Endothelial cell of umbilical vein (primary cell): ENCODE results near the gene SPRED3.

Source experiments
- EZH2 ChIP-seq: IDR thresholded peaks from 2 replicates; pipeline ENCODE4 v1.6.1; 2012; ENCODE audit warnings: borderline replicate concordance, low read depth, mild to moderate bottlenecking, moderate library complexity, low read length, inconsistent platforms; ENCODE audit not compliant: severe bottlenecking
- GATA2 ChIP-seq: IDR thresholded peaks from 2 replicates; pipeline ENCODE4 v1.7.0; 2011; ENCODE audit warnings: low read depth, mild to moderate bottlenecking, moderate library complexity, mixed read lengths, low read length; ENCODE audit not compliant: insufficient read length, insufficient read depth
- JUN ChIP-seq: IDR thresholded peaks from 2 replicates; pipeline ENCODE4 v1.6.1; 2011; ENCODE audit warnings: borderline replicate concordance, low read depth; ENCODE audit not compliant: insufficient read length, insufficient read depth
- POLR2A ChIP-seq: IDR thresholded peaks from 2 replicates; pipeline ENCODE4 v1.6.1; 2012; ENCODE audit warnings: low read depth, mild to moderate bottlenecking, control low read depth, low read length
- POLR2AphosphoS5 ChIP-seq: IDR thresholded peaks from 2 replicates; pipeline ENCODE4 v1.6.1; 2012; ENCODE audit warnings: low read depth, mild to moderate bottlenecking, control low read depth, low read length, moderate library complexity; ENCODE audit not compliant: insufficient read depth
- TF ChIP-seq, protein P1 (sequence below), 2 donors: IDR thresholded peaks; 1 replicate in 1 of 2; 2 replicates in 1 of 2; pipeline ENCODE4 v1.5.1; 2011; ENCODE audit warnings: low read length in 2 of 2, mild to moderate bottlenecking in 2 of 2, moderate library complexity in 2 of 2, control low read depth in 1 of 2, inconsistent platforms in 1 of 2, low read depth in 1 of 2; ENCODE audit not compliant: insufficient read depth in 1 of 2; ENCODE audit errors: extremely low read depth in 1 of 2
- TF ChIP-seq, protein P2 (sequence below): IDR thresholded peaks from 2 replicates; pipeline ENCODE4 v1.6.1; 2011; ENCODE audit not compliant: insufficient read depth, insufficient read length

DNA sequence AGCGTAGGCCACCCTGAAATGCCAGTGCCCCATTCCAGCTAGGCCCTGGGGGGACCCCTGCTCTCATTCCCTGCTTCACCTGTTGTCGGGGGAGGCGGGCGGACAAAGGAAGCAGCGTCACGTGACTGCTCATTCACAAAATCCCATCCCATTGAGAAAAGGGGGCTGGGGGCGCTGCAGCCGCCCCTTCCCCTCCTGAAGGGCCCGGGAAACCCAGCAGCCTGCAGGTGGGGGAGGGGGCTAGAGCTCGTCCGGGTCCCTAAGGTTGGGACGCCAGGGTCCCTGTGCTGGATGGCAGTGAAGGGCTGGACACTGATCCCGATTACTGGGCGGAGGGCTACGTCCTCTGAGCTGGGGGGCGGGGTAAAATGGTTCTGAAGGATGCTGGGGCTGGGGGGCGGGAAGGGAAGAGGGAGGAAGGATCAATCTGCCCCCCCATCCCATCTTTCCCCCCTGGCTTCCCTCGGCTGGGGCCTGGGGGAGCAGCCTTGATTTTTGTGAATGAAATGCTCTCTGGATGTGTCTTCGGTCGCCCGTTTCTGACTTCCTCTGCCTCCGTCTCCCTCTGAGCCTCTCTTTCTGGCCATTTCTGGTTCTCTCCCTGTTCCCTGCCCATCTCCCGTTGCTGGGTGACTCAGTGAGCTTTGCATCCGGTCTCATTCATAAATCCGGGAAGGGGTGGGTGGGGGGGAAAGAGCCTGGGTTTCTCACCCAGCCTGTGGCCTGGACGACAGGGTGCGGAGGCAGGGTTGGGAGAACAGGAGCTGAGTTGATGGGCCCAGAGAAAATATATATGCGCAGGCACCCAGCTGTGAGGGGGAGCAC is 816 bp downstream of the SPRED3 start:
- TF ChIP-seq, protein P1, sequence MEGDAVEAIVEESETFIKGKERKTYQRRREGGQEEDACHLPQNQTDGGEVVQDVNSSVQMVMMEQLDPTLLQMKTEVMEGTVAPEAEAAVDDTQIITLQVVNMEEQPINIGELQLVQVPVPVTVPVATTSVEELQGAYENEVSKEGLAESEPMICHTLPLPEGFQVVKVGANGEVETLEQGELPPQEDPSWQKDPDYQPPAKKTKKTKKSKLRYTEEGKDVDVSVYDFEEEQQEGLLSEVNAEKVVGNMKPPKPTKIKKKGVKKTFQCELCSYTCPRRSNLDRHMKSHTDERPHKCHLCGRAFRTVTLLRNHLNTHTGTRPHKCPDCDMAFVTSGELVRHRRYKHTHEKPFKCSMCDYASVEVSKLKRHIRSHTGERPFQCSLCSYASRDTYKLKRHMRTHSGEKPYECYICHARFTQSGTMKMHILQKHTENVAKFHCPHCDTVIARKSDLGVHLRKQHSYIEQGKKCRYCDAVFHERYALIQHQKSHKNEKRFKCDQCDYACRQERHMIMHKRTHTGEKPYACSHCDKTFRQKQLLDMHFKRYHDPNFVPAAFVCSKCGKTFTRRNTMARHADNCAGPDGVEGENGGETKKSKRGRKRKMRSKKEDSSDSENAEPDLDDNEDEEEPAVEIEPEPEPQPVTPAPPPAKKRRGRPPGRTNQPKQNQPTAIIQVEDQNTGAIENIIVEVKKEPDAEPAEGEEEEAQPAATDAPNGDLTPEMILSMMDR (IDR thresholded peaks at IDR 0.05; ENCODE audit: extremely low read depth in 1 of 2, insufficient read depth in 1 of 2, low read depth in 1 of 2, low read length in 2 of 2), result no peak
- peak; percentile 62 for TF ChIP-seq POLR2AphosphoS5
- no peak for TF ChIP-seq JUN
- TF ChIP-seq POLR2A, result peak; percentile 76
- TF ChIP-seq GATA2, result no peak
- no peak for TF ChIP-seq EZH2
- TF ChIP-seq, protein P2, sequence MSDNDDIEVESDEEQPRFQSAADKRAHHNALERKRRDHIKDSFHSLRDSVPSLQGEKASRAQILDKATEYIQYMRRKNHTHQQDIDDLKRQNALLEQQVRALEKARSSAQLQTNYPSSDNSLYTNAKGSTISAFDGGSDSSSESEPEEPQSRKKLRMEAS, result no peak
